Body of pancreas (tissue), 4 donors: ENCODE measurements around the gene TENT5C. TPM values are rescaled to one million over a fixed set of nuclear protein-coding genes. Genes with fewer than 3 reads are reported as not detected.

Experiments
- ATAC-seq: fragments of 150-250 bp; one replicate; pipeline ENCODE4 v1.9.1; 2016
- DNase-seq, 4 donors: peaks; one replicate each; pipeline ENCODE4 v3.0.0-alpha.2; 2019
- H3K27ac ChIP-seq, 4 donors: fragments of 200-600 bp; sonication (generic); 1 replicate in 3 of 4; 2 replicates in 1 of 4; pipeline versions ENCODE4 v1.5.1 to v1.6.1; 2016 to 2019; ENCODE audit warnings: mild to moderate bottlenecking in 1 of 4, mixed read lengths in 1 of 4, moderate library complexity in 1 of 4
- H3K27me3 ChIP-seq, 2 donors: fragments of 200-600 bp; sonication (generic); one replicate each; pipeline ENCODE4 v1.6.0; 2016; ENCODE audit warnings: mild to moderate bottlenecking in 1 of 2
- H3K36me3 ChIP-seq, 2 donors: fragments of 200-600 bp; sonication (generic); replicated peaks in 1 of 2; 2 replicates each; pipeline ENCODE4 v1.5.1; 2016; ENCODE audit warnings: low read depth in 2 of 2; ENCODE audit not compliant: insufficient read depth in 1 of 2
- H3K4me1 ChIP-seq: fragments of 200-600 bp; sonication (generic); one replicate; pipeline ENCODE4 v1.6.0; 2016
- H3K4me3 ChIP-seq, 2 donors: fragments of 200-600 bp; sonication (generic); 1 replicate in 1 of 2; 2 replicates in 1 of 2; pipeline ENCODE4 v1.5.1; 2016 to 2019
- H3K9me3 ChIP-seq, 3 donors: fragments of 200-600 bp; sonication (generic); 1 replicate in 2 of 3; 2 replicates in 1 of 3; pipeline ENCODE4 v1.5.1; 2016
- POLR2A ChIP-seq, 3 donors: fragments of 450-650 bp; IDR thresholded peaks; one replicate each; pipeline ENCODE4 v1.6.1; 2016; ENCODE audit warnings: antibody characterized with exemption in 3 of 3, mild to moderate bottlenecking in 2 of 3
- WGBS, 2 donors: methylation state at CpG; one replicate each; pipeline ENCODE4 v1.1.5; 2017; 5-methylcytosine and 5-hydroxymethylcytosine counted together
- intact Hi-C: fragments of 100-400 bp; cut with DNase I; formaldehyde crosslinking; loops from one replicate; pipeline ENCODE4 v1.15.1; 2023
- total RNA-seq, 2 donors: library from RNA; depleted of rRNA; stranded (reverse); fragments of >200 nt; gene quantifications; one replicate each; pipeline ENCODE4 v1.1.0, GENCODE V29; 2016
- TF ChIP-seq, protein P1 (sequence below), 7 experiments: fragments of 450-650 bp in 4 of 7; fragments of 200-600 bp in 3 of 7; sonication (generic) in 3 of 7; IDR thresholded peaks; one replicate each; pipeline ENCODE4 v1.5.1; 2016 to 2019; ENCODE audit warnings: antibody characterized with exemption in 7 of 7

TENT5C gene
- total RNA-seq, 2 donors from 2014 or later, result 30.0 to 39.7 TPM

- no peaks in the 10 kb centered on the region for H3K9me3 ChIP-seq
- intact Hi-C loops, result loop anchor here (10.0 kb wide), 1 partner anchor 72 kb away; no protein-coding TSS in a partner anchor
- peak; percentile 46 to 57 (median 54) for DNase-seq
- H3K4me1 ChIP-seq, result peaks cover 24% of the 10 kb centered on the region
- no peaks in the 10 kb centered on the region for H3K27me3 ChIP-seq
- WGBS, 2 donors, result 0 to 2% methylated on average over 25 to 37 of the region's 37 CpGs
- peak; percentile 3 for ATAC-seq
- peak overlapping the region; percentile 73 to 87 for H3K4me3 ChIP-seq
- peak overlapping the region; percentile 81 to 95 (median 92) for H3K27ac ChIP-seq
- H3K36me3 ChIP-seq, result no peaks in the 10 kb centered on the region
- peak in 1 of 3 donors; percentile 11 for TF ChIP-seq POLR2A (IDR thresholded peaks at IDR 0.05)
- TF ChIP-seq, protein P1, sequence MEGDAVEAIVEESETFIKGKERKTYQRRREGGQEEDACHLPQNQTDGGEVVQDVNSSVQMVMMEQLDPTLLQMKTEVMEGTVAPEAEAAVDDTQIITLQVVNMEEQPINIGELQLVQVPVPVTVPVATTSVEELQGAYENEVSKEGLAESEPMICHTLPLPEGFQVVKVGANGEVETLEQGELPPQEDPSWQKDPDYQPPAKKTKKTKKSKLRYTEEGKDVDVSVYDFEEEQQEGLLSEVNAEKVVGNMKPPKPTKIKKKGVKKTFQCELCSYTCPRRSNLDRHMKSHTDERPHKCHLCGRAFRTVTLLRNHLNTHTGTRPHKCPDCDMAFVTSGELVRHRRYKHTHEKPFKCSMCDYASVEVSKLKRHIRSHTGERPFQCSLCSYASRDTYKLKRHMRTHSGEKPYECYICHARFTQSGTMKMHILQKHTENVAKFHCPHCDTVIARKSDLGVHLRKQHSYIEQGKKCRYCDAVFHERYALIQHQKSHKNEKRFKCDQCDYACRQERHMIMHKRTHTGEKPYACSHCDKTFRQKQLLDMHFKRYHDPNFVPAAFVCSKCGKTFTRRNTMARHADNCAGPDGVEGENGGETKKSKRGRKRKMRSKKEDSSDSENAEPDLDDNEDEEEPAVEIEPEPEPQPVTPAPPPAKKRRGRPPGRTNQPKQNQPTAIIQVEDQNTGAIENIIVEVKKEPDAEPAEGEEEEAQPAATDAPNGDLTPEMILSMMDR (IDR thresholded peaks at IDR 0.05), result no peak
Observed at GRCh38 chr1:117606649-117607430, 992 bp downstream of the TENT5C start.

DNA sequence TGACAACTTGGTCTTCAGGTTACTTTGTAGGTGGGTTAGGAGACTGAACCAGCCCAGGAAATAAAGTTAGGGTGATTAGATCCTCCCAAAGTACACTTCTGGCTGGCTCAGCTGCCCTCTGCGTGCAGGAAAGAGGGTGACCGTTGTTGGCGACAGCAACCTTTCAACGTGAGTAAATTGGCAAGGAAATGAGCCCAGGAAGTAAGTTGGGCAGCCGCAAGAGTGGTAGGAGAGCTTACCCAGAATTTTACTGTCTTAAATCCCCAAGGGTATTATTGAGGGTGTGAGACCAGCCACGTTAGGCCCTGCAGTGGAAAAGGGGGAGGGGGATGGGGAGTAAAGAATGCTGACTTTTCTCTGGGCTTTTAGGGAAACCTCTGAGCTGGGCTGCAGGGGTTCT is 1.6 kb downstream of the TENT5C start:
- intact Hi-C loops, result loop anchor here (10.0 kb wide), 1 partner anchor 73 kb away; no protein-coding TSS in a partner anchor

GRCh38 chr1:117608115-117608615 is 2.3 kb downstream of the TENT5C start:
- H3K4me3 ChIP-seq, result peak overlapping the region; percentile 73 to 87
- peaks cover 37% of the 10 kb centered on the region for H3K4me1 ChIP-seq
- H3K36me3 ChIP-seq, result no peaks in the 10 kb centered on the region
- TF ChIP-seq POLR2A (IDR thresholded peaks at IDR 0.05), result peak in 2 of 3 donors; percentile 27 to 28
- TF ChIP-seq, protein P1 (IDR thresholded peaks at IDR 0.05), result no peak
- ATAC-seq, result no peak
- no peaks in the 10 kb centered on the region for H3K27me3 ChIP-seq
- intact Hi-C loops, result loop anchor here (10.0 kb wide), 1 partner anchor 73 kb away; no protein-coding TSS in a partner anchor
- peak overlapping the region; percentile 8 to 95 (median 92) for H3K27ac ChIP-seq
- DNase-seq, result peak in 1 of 4 donors; percentile 48
- 44 to 48% methylated on average over 7 of the region's 7 CpGs for WGBS, 2 donors
- no peaks in the 10 kb centered on the region for H3K9me3 ChIP-seq

More for the DNA sequence above, 1.6 kb downstream of the TENT5C start:
- H3K4me1 ChIP-seq, result peaks cover 30% of the 10 kb centered on the region
- H3K27me3 ChIP-seq, result no peaks in the 10 kb centered on the region
- no peaks in the 10 kb centered on the region for H3K9me3 ChIP-seq
- peak overlapping the region; percentile 73 to 87 for H3K4me3 ChIP-seq
- ATAC-seq (no peak), DNase-seq (peak; percentile 62 to 77 (median 68))
- WGBS, 2 donors, result 1 to 5% methylated on average over 6 of the region's 6 CpGs
- H3K36me3 ChIP-seq, result no peaks in the 10 kb centered on the region
- peak overlapping the region; percentile 81 to 95 (median 92) for H3K27ac ChIP-seq
- TF ChIP-seq, protein P1 (IDR thresholded peaks at IDR 0.05), result no peak
- TF ChIP-seq POLR2A (IDR thresholded peaks at IDR 0.05), result peak in 1 of 3 donors; percentile 5

DNA sequence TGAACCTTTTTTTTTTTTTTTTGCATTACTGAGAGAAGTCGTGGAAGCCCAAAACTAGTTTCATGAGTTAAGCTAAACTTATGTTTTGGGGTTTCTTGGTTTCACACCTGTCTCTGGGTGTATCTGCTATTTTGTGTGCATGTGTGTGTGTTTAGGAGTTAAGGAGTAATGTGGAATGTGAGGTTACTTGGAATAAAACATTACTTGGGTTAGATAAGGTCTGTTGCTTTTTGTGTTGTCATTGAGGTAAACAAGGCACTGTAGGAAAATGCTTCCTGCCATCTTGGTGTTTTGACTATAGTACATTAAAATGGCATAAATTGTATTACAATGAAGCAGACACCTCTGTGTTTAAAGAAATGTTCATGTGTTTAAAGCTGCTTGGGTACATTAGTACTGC is 2.9 kb downstream of the TENT5C start:
- Histone ChIP-seq H3K27me3 (no peaks in the 10 kb centered on the region), H3K9me3 (no peaks in the 10 kb centered on the region), H3K36me3 (no peaks in the 10 kb centered on the region), H3K4me3 (peak overlapping the region in 1 of 2 donors; percentile 73), H3K4me1 (peaks cover 43% of the 10 kb centered on the region), H3K27ac (peak overlapping the region; percentile 35 to 95 (median 92))
- 32 to 39% methylated on average over 1 of the region's 1 CpG for WGBS, 2 donors
- no peak for DNase-seq
- intact Hi-C loops, result loop anchor here (10.0 kb wide), 1 partner anchor 74 kb away; no protein-coding TSS in a partner anchor
- no peak for ATAC-seq
- no peak for TF ChIP-seq POLR2A (IDR thresholded peaks at IDR 0.05)
- TF ChIP-seq, protein P1 (IDR thresholded peaks at IDR 0.05), result no peak
